Kidney tubule cell (primary cell): ENCODE results near the gene MXRA8.

Experiments used
- DNase-seq: peaks from one replicate; pipeline ENCODE4 v3.0.0-alpha.2; 2018; ENCODE audit warnings: low spot score

MXRA8 gene

GRCh38 chr1:1306070-1306660 lies 52.2 kb downstream of the MXRA8 start:
- DNase-seq = no peak

GRCh38 chr1:1305300-1306069 lies 52.9 kb downstream of the MXRA8 start:
- DNase-seq = peak; percentile 72

GRCh38 chr1:1304331-1305299 lies 53.7 kb downstream of the MXRA8 start:
- DNase-seq = peak; percentile 71

GRCh38 chr1:1303736-1304135 lies 54.6 kb downstream of the MXRA8 start:
- no peak for DNase-seq

- no peak for DNase-seq
Observed at GRCh38 chr1:1302951-1303509, 55.3 kb downstream of the MXRA8 start.
